Thymus (tissue), 11 donors: ENCODE measurements around the gene PLEKHA5. TPM values are rescaled to one million over a fixed set of nuclear protein-coding genes. Genes with fewer than 3 reads are reported as not detected.

Experiments
- DNase-seq, 9 donors: peaks; one replicate each; pipeline ENCODE4 v3.0.0-alpha.2; 2013; ENCODE audit warnings: low spot score in 9 of 9, low read depth in 6 of 9, missing footprints in 1 of 9
- H3K27ac ChIP-seq, 2 donors: one replicate each; pipeline ENCODE4 v1.5.1; 2013; ENCODE audit warnings: control low read depth in 1 of 2, low read depth in 1 of 2, low read length in 1 of 2, mild to moderate bottlenecking in 1 of 2, moderate library complexity in 1 of 2
- H3K27me3 ChIP-seq, 2 donors: one replicate each; pipeline ENCODE4 v1.5.1; 2013; ENCODE audit warnings: low read length in 1 of 2; ENCODE audit not compliant: control insufficient read depth in 2 of 2, insufficient read depth in 1 of 2
- H3K36me3 ChIP-seq, 2 donors: one replicate each; pipeline ENCODE4 v1.5.1; 2013; ENCODE audit warnings: low read length in 1 of 2, mild to moderate bottlenecking in 1 of 2, moderate library complexity in 1 of 2; ENCODE audit not compliant: control insufficient read depth in 2 of 2, insufficient read depth in 2 of 2
- H3K4me1 ChIP-seq, 2 donors: one replicate each; pipeline ENCODE4 v1.5.1; 2013; ENCODE audit warnings: low read length in 2 of 2; ENCODE audit not compliant: control insufficient read depth in 2 of 2, insufficient read depth in 2 of 2
- H3K4me3 ChIP-seq, 2 donors: one replicate each; pipeline ENCODE4 v1.5.1; 2013; ENCODE audit warnings: low read length in 2 of 2, control low read depth in 1 of 2, mild to moderate bottlenecking in 1 of 2
- H3K9me3 ChIP-seq, 2 donors: one replicate each; pipeline ENCODE4 v1.5.1; 2013; ENCODE audit warnings: low read length in 1 of 2, mild to moderate bottlenecking in 1 of 2; ENCODE audit not compliant: control insufficient read depth in 2 of 2, insufficient read depth in 1 of 2
- WGBS: extraction: QIAGEN DNeasy Blood & Tissue Kit; methylation state at CpG from one replicate; pipeline ENCODE4 v1.1.7; 2013; 5-methylcytosine and 5-hydroxymethylcytosine counted together
- polyA plus RNA-seq: library from polyadenylated mRNA; stranded (reverse); fragments of 200-250 nt; gene quantifications from one replicate; pipeline ENCODE4 v1.2.3, GENCODE V29; 2013
- total RNA-seq: library from RNA; stranded (reverse); fragments of 120-200 nt; gene quantifications from one replicate; pipeline ENCODE4 v1.2.4, GENCODE V29; 2013
- donor health status: healthy.

PLEKHA5 gene
- total and polyA plus RNA-seq, 2 donors, result 12.2 to 18.0 TPM

DNA sequence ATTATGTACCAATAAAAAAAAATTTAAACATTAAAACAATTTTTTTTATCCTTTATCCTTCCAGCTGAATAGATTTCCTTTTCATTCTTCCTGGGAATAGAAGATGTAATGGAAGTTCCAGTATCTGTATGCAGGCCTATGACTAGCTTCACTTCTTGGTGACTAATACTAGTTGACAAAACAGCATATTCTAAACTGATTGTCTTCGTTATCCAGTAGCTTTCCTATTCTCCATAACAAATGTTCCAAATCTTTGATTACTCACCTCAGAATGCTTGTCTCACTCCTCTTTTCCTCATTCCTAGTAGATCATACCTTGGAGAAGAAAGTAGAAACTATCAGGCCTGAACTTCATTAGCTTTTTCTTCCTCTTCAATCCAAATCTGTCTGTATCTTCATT, 70.7 kb downstream of the PLEKHA5 start:
- 96% methylated on average over 1 of the region's 1 CpG for WGBS
- Histone ChIP-seq H3K4me3 (no peak overlapping the region), H3K27ac (no peak overlapping the region), H3K4me1 (no peaks in the 10 kb centered on the region), H3K9me3 (no peaks in the 10 kb centered on the region), H3K36me3 (no peaks in the 10 kb centered on the region), H3K27me3 (no peaks in the 10 kb centered on the region)
- DNase-seq, result no peak

DNA sequence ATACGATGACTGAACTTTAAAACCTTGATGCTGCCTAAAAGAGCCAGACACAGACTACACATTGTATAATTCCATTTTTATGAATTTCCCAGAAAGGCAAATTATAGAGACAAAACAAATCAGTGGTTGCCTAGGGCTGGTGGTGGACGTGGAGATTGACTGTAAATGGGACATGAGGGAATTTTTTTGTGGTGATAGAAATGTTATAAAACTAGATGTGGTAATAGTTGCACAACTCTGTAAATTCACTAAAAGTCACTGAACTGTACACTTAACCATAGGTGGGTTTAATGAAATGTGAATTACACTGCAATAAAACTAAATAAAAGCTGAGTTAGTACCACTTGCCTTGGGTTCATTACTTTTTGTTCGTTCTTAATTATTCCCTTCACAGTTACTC, 72.1 kb downstream of the PLEKHA5 start:
- Histone ChIP-seq H3K9me3 (no peaks in the 10 kb centered on the region), H3K36me3 (no peaks in the 10 kb centered on the region), H3K4me3 (no peak overlapping the region), H3K27me3 (no peaks in the 10 kb centered on the region), H3K27ac (no peak overlapping the region), H3K4me1 (no peaks in the 10 kb centered on the region)
- no peak for DNase-seq
- 97% methylated on average over 3 of the region's 3 CpGs for WGBS

DNA sequence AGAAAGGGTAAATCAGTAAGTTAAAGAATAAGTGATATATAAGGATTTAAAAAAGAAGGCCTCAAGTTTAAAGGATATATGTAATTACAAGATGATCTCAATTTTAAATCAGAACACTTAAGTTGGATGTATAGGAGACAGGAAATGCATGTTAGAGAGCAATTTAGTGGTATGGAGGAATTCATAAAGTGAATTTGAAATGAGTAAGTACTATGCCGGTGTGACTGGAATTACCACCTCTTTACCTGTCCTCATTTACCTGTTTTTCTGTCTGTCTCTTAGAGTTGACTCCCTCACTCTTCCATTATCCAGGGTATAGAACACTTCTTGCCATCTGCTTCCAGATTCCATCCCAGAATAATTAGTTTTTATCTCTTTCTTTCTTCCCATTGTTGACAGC, 73.5 kb downstream of the PLEKHA5 start:
- no peak for DNase-seq
- no peaks in the 10 kb centered on the region for H3K36me3 ChIP-seq
- H3K27me3 ChIP-seq, result no peaks in the 10 kb centered on the region
- H3K27ac ChIP-seq, result no peak overlapping the region
- no peak overlapping the region for H3K4me3 ChIP-seq
- no peaks in the 10 kb centered on the region for H3K4me1 ChIP-seq
- H3K9me3 ChIP-seq, result no peaks in the 10 kb centered on the region
- 93% methylated on average over 1 of the region's 1 CpG for WGBS

DNA sequence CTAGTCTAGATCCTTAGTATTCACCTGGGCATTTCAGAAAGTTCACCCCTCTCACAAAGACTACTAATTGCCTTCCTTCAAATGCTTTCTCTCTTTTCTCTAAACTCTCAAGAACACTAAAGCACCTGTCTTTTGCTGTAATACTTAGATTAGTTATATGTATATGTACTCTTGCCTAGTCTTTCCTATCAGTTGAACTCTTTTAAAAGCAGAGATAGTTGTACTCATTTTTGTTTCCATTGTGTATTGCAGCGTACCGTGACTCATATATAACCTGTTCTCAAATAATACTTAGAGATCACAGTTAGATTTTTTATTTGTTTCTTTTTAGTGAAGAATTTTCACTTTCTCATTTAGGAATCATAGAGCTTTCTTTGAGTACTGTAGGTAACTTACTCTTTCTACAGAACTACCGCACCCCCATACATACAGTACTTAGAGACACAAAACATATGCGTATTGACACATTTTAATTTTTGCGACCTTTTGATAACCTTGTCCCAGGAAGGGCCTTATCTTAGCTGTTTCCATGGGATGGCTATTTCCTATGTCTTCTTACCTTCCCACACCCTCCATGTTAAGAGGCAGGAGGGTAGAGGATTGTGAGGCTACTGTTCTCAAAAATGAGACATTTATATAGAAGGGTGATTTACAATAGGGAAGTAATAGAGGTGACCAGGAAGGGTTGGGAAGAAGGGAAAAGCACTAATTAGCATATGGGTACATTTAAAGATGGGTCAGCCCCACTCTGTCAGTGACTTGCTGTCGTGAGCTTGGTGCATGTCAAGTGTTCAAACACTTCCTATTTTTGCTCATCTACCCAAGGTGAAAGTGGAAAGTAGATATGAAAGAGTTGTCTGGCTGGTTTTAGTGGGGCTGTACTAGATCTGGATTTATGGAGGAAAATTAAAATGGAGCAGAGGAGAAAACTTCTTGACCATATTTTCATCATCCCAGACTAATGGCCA, 74.3 kb downstream of the PLEKHA5 start:
- no peaks in the 10 kb centered on the region for H3K36me3 ChIP-seq
- H3K9me3 ChIP-seq, result no peaks in the 10 kb centered on the region
- no peak overlapping the region for H3K4me3 ChIP-seq
- no peaks in the 10 kb centered on the region for H3K27me3 ChIP-seq
- H3K27ac ChIP-seq, result no peak overlapping the region
- DNase-seq, result no peak
- no peaks in the 10 kb centered on the region for H3K4me1 ChIP-seq
- 98% methylated on average over 6 of the region's 6 CpGs for WGBS

DNA sequence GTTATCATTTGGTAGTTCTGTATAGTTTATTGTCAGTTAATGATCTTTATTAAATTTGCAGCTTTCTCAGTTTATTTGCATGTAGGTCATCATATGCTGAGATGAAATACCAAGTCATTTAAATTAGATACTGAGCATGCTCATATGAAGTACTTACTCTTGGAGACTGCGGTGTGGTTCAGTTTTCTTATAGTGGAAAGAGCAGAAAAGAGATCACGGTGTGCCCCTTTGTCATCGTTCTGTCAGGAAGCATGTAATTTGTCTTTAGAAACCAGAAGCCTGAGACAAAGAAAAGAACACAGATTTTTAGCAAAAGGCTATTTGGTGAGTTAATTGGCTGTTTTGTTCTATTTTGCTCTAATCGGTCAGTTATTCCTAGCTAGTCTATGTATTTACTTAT, 75.6 kb downstream of the PLEKHA5 start:
- peak overlapping the region in 1 of 2 donors; percentile 6 for H3K4me3 ChIP-seq
- H3K36me3 ChIP-seq, result no peaks in the 10 kb centered on the region
- no peak for DNase-seq
- H3K27me3 ChIP-seq, result no peaks in the 10 kb centered on the region
- WGBS, result 94% methylated on average over 4 of the region's 4 CpGs
- no peak overlapping the region for H3K27ac ChIP-seq
- H3K4me1 ChIP-seq, result no peaks in the 10 kb centered on the region
- H3K9me3 ChIP-seq, result no peaks in the 10 kb centered on the region

DNA sequence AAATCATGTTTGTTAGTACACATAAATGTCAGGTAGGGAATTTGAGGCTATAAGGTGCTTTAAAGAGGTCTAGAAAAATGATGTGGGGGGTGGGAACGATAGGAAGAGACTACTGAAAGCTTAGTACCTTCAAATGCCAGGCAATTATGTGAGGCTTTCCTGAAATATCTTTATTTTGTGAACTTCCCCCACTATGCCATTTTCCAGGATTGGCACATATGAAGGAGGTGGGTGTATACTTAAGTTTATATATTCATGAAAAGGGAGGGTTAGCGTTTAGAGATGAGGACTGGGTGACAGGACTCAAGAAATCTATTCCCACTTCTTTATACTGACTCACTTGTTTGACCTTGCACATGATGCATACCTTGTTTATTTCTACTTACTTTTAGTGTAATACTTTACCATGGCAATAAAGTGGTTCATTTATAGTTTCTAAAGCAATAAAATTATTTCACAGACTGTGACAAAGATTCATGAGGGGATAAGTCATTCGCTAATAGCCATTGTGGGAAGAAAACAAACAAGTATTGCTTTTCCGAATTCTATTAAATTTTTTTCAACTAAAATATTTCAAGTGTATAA, 77.1 kb downstream of the PLEKHA5 start:
- Histone ChIP-seq H3K4me1 (no peaks in the 10 kb centered on the region), H3K4me3 (no peak overlapping the region), H3K27ac (no peak overlapping the region), H3K27me3 (no peaks in the 10 kb centered on the region), H3K36me3 (no peaks in the 10 kb centered on the region), H3K9me3 (no peaks in the 10 kb centered on the region)
- no peak for DNase-seq
- 98% methylated on average over 4 of the region's 4 CpGs for WGBS

DNA sequence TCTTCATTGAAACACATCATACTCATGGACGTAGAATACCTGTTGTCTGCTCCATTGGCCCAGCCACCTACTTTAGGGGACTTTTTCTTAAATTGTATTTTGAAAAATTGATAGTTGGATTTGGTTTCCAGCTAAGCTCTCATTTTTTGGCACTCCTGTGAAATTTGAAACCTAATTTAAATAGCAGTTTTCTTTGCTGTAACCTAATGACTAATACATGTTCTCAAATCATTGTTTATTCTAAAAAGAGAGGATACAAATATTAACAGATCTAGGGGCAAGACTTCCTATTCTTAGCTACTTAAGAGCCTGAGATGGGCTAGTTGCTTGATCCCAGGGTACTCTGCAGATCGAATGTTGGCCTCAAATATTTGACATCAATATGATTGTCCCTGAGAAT, 78.9 kb downstream of the PLEKHA5 start:
- Histone ChIP-seq H3K36me3 (no peaks in the 10 kb centered on the region), H3K9me3 (no peaks in the 10 kb centered on the region), H3K27ac (no peak overlapping the region), H3K4me1 (no peaks in the 10 kb centered on the region), H3K4me3 (no peak overlapping the region), H3K27me3 (no peaks in the 10 kb centered on the region)
- WGBS, result 49% methylated on average over 2 of the region's 2 CpGs
- DNase-seq, result no peak

DNA sequence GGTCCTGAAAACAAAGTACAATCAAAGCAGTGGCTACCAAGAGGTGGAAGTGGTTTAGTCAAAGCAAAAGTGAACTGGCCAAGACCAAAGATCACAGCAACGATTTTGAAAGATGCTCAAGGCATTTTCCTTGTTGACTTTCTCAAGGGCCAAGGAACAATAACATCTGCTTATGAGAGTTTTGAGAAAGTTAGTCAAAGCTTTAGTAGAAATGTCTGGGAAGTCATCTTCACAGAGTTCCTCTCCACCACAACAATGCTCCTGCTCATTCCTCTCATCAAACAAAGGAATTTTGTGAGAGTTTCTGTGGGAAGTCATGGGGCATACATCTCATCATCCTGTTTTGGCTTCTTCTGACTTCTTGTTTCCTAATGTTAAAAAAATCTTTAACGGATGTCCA, 80.1 kb downstream of the PLEKHA5 start:
- DNase-seq, result no peak
- H3K9me3 ChIP-seq, result no peaks in the 10 kb centered on the region
- 95% methylated on average over 2 of the region's 2 CpGs for WGBS

GRCh38 chr12:19211802-19212201, 82.3 kb downstream of the PLEKHA5 start:
- Histone ChIP-seq H3K36me3 (no peaks in the 10 kb centered on the region), H3K4me3 (no peak overlapping the region), H3K27ac (no peak overlapping the region), H3K4me1 (no peaks in the 10 kb centered on the region), H3K9me3 (no peaks in the 10 kb centered on the region), H3K27me3 (no peaks in the 10 kb centered on the region)
- WGBS, result 98% methylated on average over 4 of the region's 4 CpGs
- DNase-seq, result no peak

More for the DNA sequence above, 80.1 kb downstream of the PLEKHA5 start:
- Histone ChIP-seq H3K36me3 (no peaks in the 10 kb centered on the region), H3K27ac (no peak overlapping the region), H3K4me1 (no peaks in the 10 kb centered on the region), H3K27me3 (no peaks in the 10 kb centered on the region), H3K4me3 (no peak overlapping the region)
